Breast epithelium (tissue), 4 donors: ENCODE data around the gene CDS2. TPM values are rescaled to one million over a fixed set of nuclear protein-coding genes. Genes with fewer than 3 reads are reported as not detected.
A peak's percentile ranks its signal among the peaks of the same experiment; 100 is the strongest.

Experiments used
- DNase-seq, 2 donors: peaks; one replicate each; pipeline ENCODE4 v3.0.0-alpha.2; 2019; ENCODE audit warnings: low spot score in 2 of 2
- H3K27ac ChIP-seq, 2 donors: fragments of 200-600 bp; sonication (generic) in 1 of 2; one replicate each; pipeline ENCODE4 v1.5.1; 2016 to 2019; ENCODE audit warnings: mild to moderate bottlenecking in 1 of 2
- H3K27me3 ChIP-seq, 2 donors: fragments of 200-600 bp; sonication (generic) in 1 of 2; one replicate each; pipeline versions ENCODE4 v1.5.1 to v1.6.0; 2017 to 2019; ENCODE audit warnings: control low read depth in 1 of 2, mild to moderate bottlenecking in 1 of 2
- H3K36me3 ChIP-seq: fragments of 200-600 bp; one replicate; pipeline ENCODE4 v1.5.1; 2019
- H3K4me1 ChIP-seq, 2 donors: fragments of 200-600 bp; sonication (generic); one replicate each; pipeline ENCODE4 v1.5.1; 2016 to 2019; ENCODE audit warnings: control low read depth in 1 of 2
- H3K4me3 ChIP-seq, 3 donors: fragments of 200-600 bp; sonication (generic); 1 replicate in 2 of 3; 2 replicates in 1 of 3; pipeline ENCODE4 v1.5.1; 2016 to 2019; ENCODE audit warnings: mild to moderate bottlenecking in 3 of 3, moderate library complexity in 2 of 3
- H3K9me3 ChIP-seq, 2 donors: fragments of 200-600 bp; sonication (generic) in 1 of 2; one replicate each; pipeline ENCODE4 v1.5.1; 2016 to 2019; ENCODE audit warnings: control low read depth in 1 of 2
- CTCF ChIP-seq, 3 donors: fragments of 450-650 bp; IDR thresholded peaks; one replicate each; pipeline ENCODE4 v1.5.1; 2016 to 2017; ENCODE audit warnings: antibody characterized with exemption in 3 of 3, mild to moderate bottlenecking in 3 of 3, moderate library complexity in 3 of 3
- POLR2A ChIP-seq: fragments of 450-650 bp; IDR thresholded peaks from one replicate; pipeline ENCODE4 v1.6.1; 2016; ENCODE audit warnings: antibody characterized with exemption, mild to moderate bottlenecking, moderate library complexity
- POLR2AphosphoS5 ChIP-seq, 3 donors: sonication (generic); formaldehyde crosslinking; IDR thresholded peaks; one replicate each; pipeline ENCODE4 v1.6.1; 2017; ENCODE audit warnings: antibody characterized with exemption in 3 of 3
- intact Hi-C: fragments of 100-400 bp; cut with DNase I; formaldehyde crosslinking; loops from one replicate; pipeline ENCODE4 v1.15.1; 2023; ENCODE audit warnings: low total_unique reads
- total RNA-seq, 3 donors: library from RNA; depleted of rRNA; stranded (reverse); fragments of >200 nt; gene quantifications; one replicate each; pipeline ENCODE4 v1.1.0, GENCODE V29; 2016

CDS2 gene
- total RNA-seq, 3 donors from 2014 or later = 29.2 to 42.9 (median 37.6) TPM

DNA sequence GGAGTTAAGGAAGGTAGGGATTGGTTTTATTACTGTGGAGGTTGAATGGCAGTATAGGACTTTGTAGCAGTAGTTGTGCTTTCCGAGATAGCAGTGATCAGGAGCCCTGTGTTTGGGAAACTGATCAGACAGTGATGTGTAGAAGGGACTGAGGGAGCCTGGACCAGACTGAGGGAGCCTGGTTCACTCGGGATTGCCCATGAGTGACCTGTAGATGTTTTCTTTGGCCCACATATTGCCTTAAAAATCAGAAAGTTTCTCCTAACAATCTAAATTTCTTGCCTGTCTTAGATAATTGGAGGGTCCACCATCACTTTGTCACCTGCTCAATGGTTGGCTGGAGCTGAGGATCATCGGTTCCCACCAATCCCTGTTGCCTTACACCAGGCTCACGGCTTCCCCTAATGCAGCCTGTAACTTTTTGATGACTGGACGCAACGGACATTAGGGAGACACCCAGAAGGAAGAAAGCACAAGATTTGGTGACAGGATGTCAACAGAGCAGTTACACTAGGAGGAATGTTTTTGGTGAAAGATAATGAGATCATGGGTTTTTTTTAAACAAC, 1.1 kb downstream of the CDS2 start:
- H3K27me3 ChIP-seq = no peaks in the 10 kb centered on the region
- TF ChIP-seq POLR2AphosphoS5 (IDR thresholded peaks at IDR 0.05) (no peak), POLR2A (no peak), CTCF (IDR thresholded peaks at IDR 0.05) (no peak)
- no peaks in the 10 kb centered on the region for H3K36me3 ChIP-seq
- no peaks in the 10 kb centered on the region for H3K4me1 ChIP-seq
- peak overlapping the region; percentile 79 to 85 (median 84) for H3K4me3 ChIP-seq
- DNase-seq = no peak
- peak overlapping the region; percentile 96 for H3K27ac ChIP-seq
- intact Hi-C loops = loop anchor here (10.0 kb wide), 1 partner anchor 67 kb away; no protein-coding TSS in a partner anchor
- H3K9me3 ChIP-seq = no peaks in the 10 kb centered on the region

DNA sequence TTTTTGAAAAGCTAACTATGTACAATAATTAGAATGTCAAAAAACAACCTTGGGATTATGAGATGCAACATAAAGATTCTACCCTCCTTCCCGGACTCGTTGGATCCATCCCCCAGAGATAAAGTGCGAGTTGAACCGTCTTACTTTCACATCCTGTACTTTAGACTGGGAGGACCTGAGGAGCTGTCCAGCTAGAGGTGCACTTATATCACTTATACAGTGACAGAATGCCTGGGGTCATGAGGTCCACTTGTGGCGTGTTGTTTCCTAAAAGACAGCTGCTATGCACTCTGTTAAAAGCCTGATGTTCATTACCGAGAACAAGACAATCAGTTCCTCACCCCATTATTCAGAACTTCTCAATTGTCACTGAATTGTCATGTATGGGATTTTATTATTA, 2.1 kb downstream of the CDS2 start:
- intact Hi-C loops = loop anchor here (10.0 kb wide), 1 partner anchor 66 kb away; no protein-coding TSS in a partner anchor
- no peaks in the 10 kb centered on the region for H3K36me3 ChIP-seq
- DNase-seq = no peak
- no peaks in the 10 kb centered on the region for H3K9me3 ChIP-seq
- H3K27me3 ChIP-seq = no peaks in the 10 kb centered on the region
- peak overlapping the region in 1 of 2 donors; percentile 96 for H3K27ac ChIP-seq
- no peaks in the 10 kb centered on the region for H3K4me1 ChIP-seq
- H3K4me3 ChIP-seq = no peak overlapping the region
- TF ChIP-seq CTCF (IDR thresholded peaks at IDR 0.05) (no peak), POLR2AphosphoS5 (IDR thresholded peaks at IDR 0.05) (no peak), POLR2A (no peak)

DNA sequence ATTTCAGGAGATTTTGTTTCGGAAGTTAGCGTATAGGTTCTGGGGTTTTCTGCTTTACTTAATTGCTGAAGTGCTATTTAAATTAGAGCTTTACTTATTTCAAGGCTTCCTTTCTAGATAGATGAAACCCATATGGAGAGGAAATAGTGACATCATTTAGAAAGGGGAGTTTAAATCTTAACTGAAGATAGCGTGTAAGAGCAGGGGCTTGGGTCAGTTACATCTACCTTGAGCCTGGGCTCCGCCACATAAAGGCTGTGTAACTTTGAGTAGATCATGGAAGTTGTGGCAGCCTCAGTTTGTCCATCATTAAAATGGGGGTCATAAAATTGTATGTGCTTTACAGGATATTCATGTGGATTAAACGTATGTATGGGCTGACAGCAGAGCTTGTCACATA, 4.7 kb downstream of the CDS2 start:
- H3K27ac ChIP-seq = no peak overlapping the region
- H3K36me3 ChIP-seq = no peaks in the 10 kb centered on the region
- no peaks in the 10 kb centered on the region for H3K27me3 ChIP-seq
- no peaks in the 10 kb centered on the region for H3K4me1 ChIP-seq
- H3K9me3 ChIP-seq = no peaks in the 10 kb centered on the region
- no peak overlapping the region for H3K4me3 ChIP-seq
- intact Hi-C loops = no loop called here
- DNase-seq = no peak
- TF ChIP-seq CTCF (IDR thresholded peaks at IDR 0.05) (no peak), POLR2AphosphoS5 (IDR thresholded peaks at IDR 0.05) (no peak), POLR2A (no peak)

GRCh38 chr20:5133998-5134397, 7.2 kb downstream of the CDS2 start:
- no peak for DNase-seq
- Histone ChIP-seq H3K4me3 (no peak overlapping the region), H3K27me3 (no peaks in the 10 kb centered on the region), H3K27ac (no peak overlapping the region), H3K9me3 (no peaks in the 10 kb centered on the region), H3K4me1 (no peaks in the 10 kb centered on the region), H3K36me3 (no peaks in the 10 kb centered on the region)
- intact Hi-C loops = no loop called here
- TF ChIP-seq POLR2A (no peak), POLR2AphosphoS5 (IDR thresholded peaks at IDR 0.05) (no peak), CTCF (IDR thresholded peaks at IDR 0.05) (no peak)

GRCh38 chr20:5135363-5136012, 8.7 kb downstream of the CDS2 start:
- Histone ChIP-seq H3K27me3 (no peaks in the 10 kb centered on the region), H3K9me3 (no peaks in the 10 kb centered on the region), H3K4me3 (no peak overlapping the region), H3K36me3 (no peaks in the 10 kb centered on the region), H3K27ac (peak overlapping the region; percentile 31 to 50), H3K4me1 (no peaks in the 10 kb centered on the region)
- no peak for DNase-seq
- no peak for TF ChIP-seq POLR2AphosphoS5 (IDR thresholded peaks at IDR 0.05)
- TF ChIP-seq CTCF (IDR thresholded peaks at IDR 0.05) = no peak
- no peak for TF ChIP-seq POLR2A
- intact Hi-C loops = no loop called here
